ENCODE data around the gene GADL1.

Gene GADL1

GRCh38 chr3:30702828-30703397 lies 191.5 kb downstream of the GADL1 start:
- ATAC-seq, result no peak
- TF ChIP-seq ARNTL (CRISPR knock-in tag; IDR thresholded peaks at IDR 0.05; ENCODE audit: borderline replicate concordance, low read depth) (no peak), TOX (CRISPR knock-in tag; IDR thresholded peaks at IDR 0.05; ENCODE audit: borderline replicate concordance) (no peak), GLIS3 (CRISPR knock-in tag; IDR thresholded peaks at IDR 0.05) (no peak), ESRRG (CRISPR knock-in tag; IDR thresholded peaks at IDR 0.05) (no peak), CREB5 (CRISPR knock-in tag; IDR thresholded peaks at IDR 0.05; ENCODE audit: low read depth) (no peak), PPARA (CRISPR knock-in tag; IDR thresholded peaks at IDR 0.05; ENCODE audit: borderline replicate concordance) (no peak), BACH2 (CRISPR knock-in tag; IDR thresholded peaks at IDR 0.05; ENCODE audit: borderline replicate concordance) (no peak)

GRCh38 chr3:30702038-30702827 lies 192.2 kb downstream of the GADL1 start:
- no peak for TF ChIP-seq TSHZ2 (CRISPR knock-in tag; IDR thresholded peaks at IDR 0.05)
- TF ChIP-seq CSDC2 (CRISPR knock-in tag; IDR thresholded peaks at IDR 0.05), result no peak
- TF ChIP-seq SNAI2 (CRISPR knock-in tag; IDR thresholded peaks at IDR 0.05), result no peak
- TF ChIP-seq ZFP30 (CRISPR knock-in tag; IDR thresholded peaks at IDR 0.05), result no peak
- TF ChIP-seq CREB5 (CRISPR knock-in tag; IDR thresholded peaks at IDR 0.05; ENCODE audit: low read depth), result no peak
- no peak for TF ChIP-seq ZNF8 (CRISPR knock-in tag; IDR thresholded peaks at IDR 0.05)
- no peak for TF ChIP-seq PATZ1 (CRISPR knock-in tag; IDR thresholded peaks at IDR 0.05; ENCODE audit: borderline replicate concordance)
- no peak for TF ChIP-seq RARB (CRISPR knock-in tag; IDR thresholded peaks at IDR 0.05)
- no peak for TF ChIP-seq ISL1 (CRISPR knock-in tag; IDR thresholded peaks at IDR 0.05)
- no peak for TF ChIP-seq ZFP3 (CRISPR knock-in tag; IDR thresholded peaks at IDR 0.05)
- no peak for TF ChIP-seq OSR1 (CRISPR knock-in tag; IDR thresholded peaks at IDR 0.05)
- no peak for TF ChIP-seq ARNTL (CRISPR knock-in tag; IDR thresholded peaks at IDR 0.05; ENCODE audit: borderline replicate concordance, low read depth)
- TF ChIP-seq TOX (CRISPR knock-in tag; IDR thresholded peaks at IDR 0.05; ENCODE audit: borderline replicate concordance), result no peak
- TF ChIP-seq ZNF70 (CRISPR knock-in tag; IDR thresholded peaks at IDR 0.05), result no peak
- no peak for TF ChIP-seq GLIS3 (CRISPR knock-in tag; IDR thresholded peaks at IDR 0.05)
- no peak for TF ChIP-seq PPARA (CRISPR knock-in tag; IDR thresholded peaks at IDR 0.05; ENCODE audit: borderline replicate concordance)
- TF ChIP-seq ZNF565 (CRISPR knock-in tag; conservative IDR thresholded peaks at IDR 0.05; ENCODE audit: low read depth), result no peak
- TF ChIP-seq ZC3H10 (CRISPR knock-in tag; IDR thresholded peaks at IDR 0.05), result no peak
- no peak for ATAC-seq

- ATAC-seq, result no peak
- no peak for TF ChIP-seq ZNF565 (CRISPR knock-in tag; conservative IDR thresholded peaks at IDR 0.05; ENCODE audit: low read depth)
- TF ChIP-seq TCF4 (CRISPR knock-in tag; IDR thresholded peaks at IDR 0.05; ENCODE audit: borderline replicate concordance), result no peak
- no peak for TF ChIP-seq ISL1 (CRISPR knock-in tag; IDR thresholded peaks at IDR 0.05)
- TF ChIP-seq BACH2 (CRISPR knock-in tag; IDR thresholded peaks at IDR 0.05; ENCODE audit: borderline replicate concordance), result no peak
- no peak for TF ChIP-seq PPARA (CRISPR knock-in tag; IDR thresholded peaks at IDR 0.05; ENCODE audit: borderline replicate concordance)
- TF ChIP-seq ZNF70 (CRISPR knock-in tag; IDR thresholded peaks at IDR 0.05), result no peak
- no peak for TF ChIP-seq SNAI2 (CRISPR knock-in tag; IDR thresholded peaks at IDR 0.05)
- TF ChIP-seq TSHZ2 (CRISPR knock-in tag; IDR thresholded peaks at IDR 0.05), result no peak
- no peak for TF ChIP-seq POU6F1 (CRISPR knock-in tag; IDR thresholded peaks at IDR 0.05; ENCODE audit: borderline replicate concordance, low read depth)
- no peak for TF ChIP-seq ZC3H10 (CRISPR knock-in tag; IDR thresholded peaks at IDR 0.05)
These were observed 193.6 kb downstream of the GADL1 start for GRCh38 chr3:30700702-30701321.

Measured in SK-N-SH treated with all-trans-retinoic acid at 6 μM for 48 hours (cell line).